T-helper 2 cell treated with Interferon-gamma antibody and Interleukin-4, amounts not matched to agents 100 ng/mL and 5 ng/mL, for 36 hours (primary cell): Measurements from ENCODE around the gene MKI67. TPM values are rescaled to one million over a fixed set of nuclear protein-coding genes. Genes with fewer than 3 reads are reported as not detected.
"Not testable (repeated sequence)": the region's sequence is repeated elsewhere in the genome, so short reads cannot be mapped to it uniquely, and the experiment has no call there.

ENCODE experiments used
- intact Hi-C: fragments of 100-400 bp; cut with micrococcal nuclease; formaldehyde crosslinking; loops from one replicate; pipeline ENCODE4 v1.15.1; 2023
- total RNA-seq: library from RNA; stranded (reverse); gene quantifications from 2 replicates; pipeline ENCODE4 v1.2.3, GENCODE V29; 2022

MKI67 gene
- total RNA-seq, 1 donor from 2014 or later = 272 TPM

DNA sequence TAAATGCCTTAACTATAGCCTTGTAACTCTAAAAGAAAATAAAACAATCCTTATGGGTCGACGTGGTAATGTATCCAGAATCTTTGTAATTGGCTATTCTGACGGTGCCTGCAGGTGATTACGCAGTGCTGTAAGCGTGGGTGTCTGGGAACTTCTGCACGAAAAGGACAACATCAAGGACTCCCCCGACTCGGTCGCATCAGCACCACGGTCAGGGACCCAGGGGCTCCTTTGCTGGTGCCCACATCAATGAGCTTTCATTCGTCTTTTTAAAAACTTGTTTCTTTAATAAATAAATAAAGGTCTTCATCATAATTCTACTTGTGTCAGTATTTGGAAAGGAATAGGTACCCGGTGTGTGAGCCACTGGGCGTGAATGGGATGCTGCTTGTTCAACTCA lies 13.2 kb downstream of the MKI67 start:
- intact Hi-C loops = no loop called here

DNA sequence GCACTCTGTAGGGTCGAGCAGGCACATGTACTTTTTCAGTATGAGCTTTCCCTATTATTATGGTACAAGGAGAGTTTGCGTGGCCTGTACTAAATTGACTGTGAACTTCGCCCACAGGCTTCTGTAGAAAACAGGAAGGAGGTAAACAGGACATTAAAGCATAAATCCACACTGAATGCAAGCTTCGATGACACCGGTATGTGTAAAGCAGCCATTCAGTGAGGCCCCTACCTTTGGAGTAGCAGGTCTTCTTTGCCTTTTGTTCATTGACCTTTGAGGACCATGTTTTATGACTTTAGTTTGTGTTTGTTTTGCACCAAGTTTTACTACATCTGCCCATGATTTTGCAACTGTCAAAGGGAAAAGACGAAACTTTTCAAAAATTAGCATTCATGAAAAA lies 14.5 kb downstream of the MKI67 start:
- intact Hi-C loops = no loop called here

DNA sequence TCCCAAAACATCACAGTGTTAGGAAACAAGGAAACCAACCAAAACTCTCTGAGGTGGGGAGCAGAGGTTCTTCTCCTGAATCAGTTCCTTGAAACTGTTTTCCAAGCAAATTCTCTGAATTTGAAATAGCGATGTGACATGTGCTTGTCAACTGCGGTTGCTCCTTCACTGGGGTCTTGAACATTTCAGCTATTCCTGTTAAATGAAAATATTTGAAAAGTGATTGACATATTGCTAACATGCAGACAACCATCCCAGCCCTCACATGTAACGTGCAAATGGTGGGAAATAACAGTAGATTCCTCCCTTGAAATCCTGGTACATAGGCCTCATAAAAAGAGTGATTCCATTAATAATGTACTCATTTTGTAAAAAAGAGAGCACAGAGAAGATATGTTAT lies 15.9 kb downstream of the MKI67 start:
- intact Hi-C loops = no loop called here

DNA sequence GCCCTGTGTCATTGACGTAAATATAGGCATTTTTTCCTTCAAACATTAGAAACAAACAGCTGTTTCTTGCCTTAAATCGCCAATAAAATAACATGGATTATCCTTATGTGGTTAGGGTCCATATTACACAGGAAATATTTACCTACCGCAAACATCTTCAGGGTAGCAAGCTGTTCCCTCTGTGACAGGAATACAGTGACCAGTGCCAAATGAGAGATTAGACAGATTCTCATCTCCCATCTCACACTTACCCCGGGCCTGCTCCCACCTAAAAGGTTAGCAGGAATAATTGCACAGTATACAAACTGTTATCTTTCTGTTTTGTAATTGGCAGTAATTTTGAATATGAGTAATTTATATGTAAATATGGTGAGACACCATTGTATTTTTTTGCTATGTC lies 16.5 kb downstream of the MKI67 start:
- intact Hi-C loops = no loop called here

DNA sequence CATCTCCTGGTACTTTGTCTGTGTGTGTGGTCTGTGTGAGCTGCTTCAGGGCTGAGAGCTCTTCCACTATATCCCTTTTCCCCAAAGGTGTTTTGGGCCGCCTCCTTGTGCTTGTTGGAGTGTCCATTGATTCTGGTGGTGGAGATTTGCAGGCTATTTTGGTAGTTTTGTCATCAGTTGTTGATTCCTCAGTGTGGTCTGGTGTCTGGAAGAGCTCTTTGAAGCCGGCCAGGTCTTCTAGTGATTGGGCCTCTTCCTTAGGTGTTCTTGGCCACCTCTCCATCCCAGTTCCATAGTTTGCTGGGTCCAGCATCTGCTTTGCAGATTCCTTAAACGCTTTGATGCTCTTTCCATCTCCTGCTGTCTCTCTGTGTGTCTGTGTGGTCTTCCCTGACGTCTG lies 20.8 kb downstream of the MKI67 start:
- intact Hi-C loops = no loop called here

DNA sequence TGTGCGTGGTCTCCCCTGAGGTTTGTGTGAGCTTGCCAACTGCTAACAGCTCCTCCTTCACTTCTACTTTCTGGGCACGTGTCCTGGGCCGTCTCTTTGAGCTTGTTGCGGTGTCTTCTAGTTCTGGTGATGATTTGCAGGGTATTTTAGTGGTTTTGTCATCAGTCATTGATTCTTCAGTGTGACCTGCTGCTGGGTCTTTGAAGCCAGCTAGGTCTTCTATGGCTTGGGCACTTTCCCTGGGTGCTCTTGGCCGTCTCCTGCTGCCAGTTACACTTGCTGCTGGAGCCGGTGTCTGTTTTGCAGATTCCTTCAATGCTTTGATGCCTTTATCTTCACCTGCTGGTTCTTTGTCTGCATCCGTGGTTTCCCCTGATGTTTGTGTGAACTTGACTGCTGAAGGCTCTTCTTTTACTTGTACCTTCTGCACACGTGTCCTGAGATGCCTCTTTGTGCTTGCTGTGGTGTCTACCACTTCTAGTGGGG lies 23.0 kb downstream of the MKI67 start:
- intact Hi-C loops = no loop called here

DNA sequence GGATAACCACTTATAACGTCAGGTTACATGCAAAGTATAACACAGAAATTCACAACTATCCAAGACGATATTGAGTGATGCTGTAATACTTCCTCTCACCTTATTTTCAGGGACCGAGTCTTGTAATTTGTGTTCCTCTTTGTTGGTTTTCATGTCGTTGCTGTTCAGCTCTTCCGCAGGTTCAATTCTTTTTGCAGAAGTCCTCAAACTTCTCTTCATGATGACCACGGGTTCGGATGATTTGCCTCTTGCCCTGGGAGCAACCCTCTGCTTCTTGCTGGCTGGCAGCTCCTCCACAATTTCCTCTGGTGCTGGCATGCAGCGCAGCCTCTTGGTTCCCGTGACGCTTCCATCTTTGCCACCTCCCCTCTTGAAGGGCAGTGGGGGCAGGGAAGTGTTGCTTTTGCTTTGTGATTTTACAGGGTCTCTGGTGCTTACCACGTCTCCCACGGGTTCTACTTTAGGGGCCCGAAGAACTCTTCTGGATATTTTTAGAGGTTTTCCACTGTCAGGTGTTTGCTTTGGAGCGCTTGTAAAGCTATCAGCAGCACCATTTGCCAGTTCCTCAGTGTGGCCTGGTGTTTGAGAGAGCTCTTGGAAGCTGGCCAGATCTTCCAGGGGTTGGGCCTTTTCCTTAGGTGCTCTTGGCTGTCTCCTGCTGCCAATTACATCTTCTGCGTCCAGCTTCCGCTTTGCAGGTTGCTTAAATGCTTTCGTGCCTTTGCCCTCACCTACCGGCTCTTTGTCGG lies 23.6 kb downstream of the MKI67 start:
- intact Hi-C loops = no loop called here

DNA sequence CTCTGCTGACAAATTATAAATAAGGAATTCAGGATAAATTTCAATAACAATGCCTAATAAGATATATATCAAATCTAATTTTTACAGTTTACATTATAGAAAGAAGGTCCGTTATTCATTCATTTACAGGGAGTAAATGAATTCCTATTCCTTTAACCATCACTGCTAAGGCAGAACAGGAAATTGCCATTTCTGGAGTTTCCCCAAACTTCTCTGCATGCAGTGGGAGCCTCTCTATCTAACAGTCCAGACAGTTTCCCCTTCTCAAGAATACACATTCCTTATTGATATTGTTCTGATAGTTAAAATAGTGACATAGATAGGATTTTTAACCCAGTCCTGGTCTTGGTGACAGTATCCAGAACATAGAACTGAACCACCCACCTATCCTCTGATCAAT lies 24.3 kb downstream of the MKI67 start:
- intact Hi-C loops = no loop called here

DNA sequence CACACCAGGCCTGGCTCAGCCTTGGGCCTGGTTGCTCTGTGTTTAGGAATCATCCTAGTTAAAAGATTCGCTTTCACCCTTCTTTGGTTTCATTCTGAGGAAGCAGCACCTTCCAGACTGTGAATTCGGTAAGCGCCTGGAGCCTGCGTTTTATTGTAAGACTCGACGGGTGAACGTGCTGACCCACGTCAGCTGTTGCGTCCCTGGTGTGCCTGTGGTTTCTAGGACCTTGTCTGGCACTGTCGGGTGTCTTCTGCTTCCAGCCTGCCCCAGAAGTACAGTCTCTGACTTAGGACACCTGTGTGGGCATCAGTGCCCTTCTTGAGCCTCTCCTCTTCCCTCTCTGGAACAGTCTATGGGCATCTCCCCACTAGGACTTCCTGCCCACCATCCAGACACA lies 26.3 kb downstream of the MKI67 start:
- intact Hi-C loops = no loop called here

DNA sequence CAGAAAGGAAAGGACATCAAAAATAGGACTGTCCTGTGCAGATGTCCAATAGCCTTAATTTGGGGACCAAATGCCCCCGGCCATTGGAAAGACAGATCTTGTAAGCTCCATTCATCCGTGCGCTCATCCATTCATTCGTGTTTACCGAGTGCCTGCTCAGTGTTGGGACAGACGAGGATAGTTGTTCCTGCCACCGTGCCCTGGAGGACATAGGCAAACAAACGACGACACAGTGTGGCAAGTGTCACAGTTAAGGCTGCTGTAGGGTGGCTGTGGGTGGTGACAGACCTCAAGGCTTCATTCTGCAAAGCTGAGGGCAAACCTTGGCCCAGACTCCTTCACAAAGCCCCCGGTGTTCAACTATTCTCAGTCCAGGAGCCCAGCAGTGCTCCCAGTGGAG lies 27.6 kb downstream of the MKI67 start:
- intact Hi-C loops = no loop called here

DNA sequence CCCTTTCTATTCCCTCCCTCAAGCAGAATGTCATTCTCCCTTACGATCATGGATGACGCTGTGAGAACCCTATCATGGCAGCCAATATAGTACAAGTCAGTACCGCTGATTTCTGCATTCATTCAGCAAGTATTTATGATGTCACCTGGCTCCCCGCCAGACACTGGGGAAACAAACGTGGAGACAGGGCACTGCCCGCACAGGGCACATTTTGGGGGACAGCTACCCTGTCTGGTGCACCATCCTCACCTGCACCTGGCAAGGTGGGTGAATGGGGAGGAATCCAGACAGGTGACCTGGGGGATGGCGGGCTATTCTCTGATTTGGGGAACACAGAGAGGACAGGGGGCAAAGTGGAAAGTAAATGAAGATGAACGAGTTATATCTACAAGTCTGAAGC lies 28.4 kb downstream of the MKI67 start:
- intact Hi-C loops = no loop called here

DNA sequence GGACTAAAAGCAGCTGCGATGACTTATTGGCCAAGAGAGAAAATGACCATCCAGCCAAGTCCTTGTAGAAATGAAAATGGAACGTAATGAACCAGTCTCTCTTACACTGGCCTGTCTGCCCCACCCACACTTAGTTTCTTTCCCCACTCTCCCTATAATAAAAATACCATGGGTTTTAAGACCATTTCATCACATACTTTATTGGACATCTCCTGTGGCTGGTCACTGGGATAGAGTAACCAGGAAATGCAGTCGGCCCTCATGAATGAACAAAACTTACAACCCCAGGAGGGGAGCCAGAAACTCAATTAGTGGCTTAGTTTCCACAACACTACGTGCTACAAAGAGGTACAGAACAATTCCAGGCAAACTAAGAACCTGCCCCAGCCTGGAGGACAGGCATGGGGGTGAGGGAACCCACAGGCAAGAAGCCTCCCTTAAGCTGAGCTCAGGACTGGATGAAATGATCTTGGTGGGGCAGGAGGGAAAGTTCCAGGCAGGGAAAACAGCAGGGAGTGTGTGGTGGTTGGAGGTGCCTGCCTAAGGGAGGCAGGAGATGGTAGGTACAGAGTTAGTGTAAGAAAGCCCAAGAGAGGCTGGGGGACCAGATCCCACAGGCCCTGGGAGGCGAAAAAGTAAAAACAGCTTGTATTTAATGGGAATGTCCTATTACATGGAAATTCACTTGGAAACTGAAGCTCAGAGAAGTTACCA lies 29.6 kb downstream of the MKI67 start:
- intact Hi-C loops = loop anchor here (1.0 kb wide), 1 partner anchor 30 kb away; the partner anchor contains the start of gene MKI67

DNA sequence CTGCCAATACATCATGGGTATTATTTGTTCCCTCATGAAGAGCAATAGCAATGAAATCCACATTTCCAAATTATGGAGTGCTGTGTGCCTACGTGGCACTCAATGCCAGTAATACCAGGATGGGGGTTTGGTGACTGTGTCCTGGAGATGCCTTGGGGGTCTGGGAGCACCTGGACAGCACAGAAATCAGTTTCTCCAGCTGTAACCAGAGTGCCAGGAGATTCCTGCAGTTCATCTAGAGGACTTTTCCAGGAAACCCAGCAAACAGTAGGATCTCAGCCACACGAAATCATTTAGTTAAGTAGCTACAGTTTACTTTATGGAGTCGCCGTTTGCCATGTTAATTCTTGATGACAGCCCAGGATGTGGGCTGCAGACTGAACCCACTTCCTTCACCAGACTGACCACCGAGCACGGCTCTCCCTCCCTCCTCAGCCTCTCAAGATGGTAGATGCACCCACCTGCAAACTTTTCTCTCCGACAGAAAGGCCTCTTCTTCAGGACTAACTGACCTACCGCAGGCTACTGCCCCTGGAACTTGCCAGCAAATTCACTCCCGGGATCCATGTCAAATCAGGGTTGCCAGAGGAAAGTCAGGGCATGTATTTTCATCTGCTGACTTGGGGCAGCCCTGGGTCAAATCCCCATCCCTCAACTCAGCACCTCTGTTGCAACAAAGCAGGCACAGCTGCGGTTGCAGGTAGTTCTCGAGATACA lies 30.3 kb downstream of the MKI67 start:
- intact Hi-C loops = loop anchor here (1.0 kb wide), 1 partner anchor 30 kb away; the partner anchor contains the start of gene MKI67

DNA sequence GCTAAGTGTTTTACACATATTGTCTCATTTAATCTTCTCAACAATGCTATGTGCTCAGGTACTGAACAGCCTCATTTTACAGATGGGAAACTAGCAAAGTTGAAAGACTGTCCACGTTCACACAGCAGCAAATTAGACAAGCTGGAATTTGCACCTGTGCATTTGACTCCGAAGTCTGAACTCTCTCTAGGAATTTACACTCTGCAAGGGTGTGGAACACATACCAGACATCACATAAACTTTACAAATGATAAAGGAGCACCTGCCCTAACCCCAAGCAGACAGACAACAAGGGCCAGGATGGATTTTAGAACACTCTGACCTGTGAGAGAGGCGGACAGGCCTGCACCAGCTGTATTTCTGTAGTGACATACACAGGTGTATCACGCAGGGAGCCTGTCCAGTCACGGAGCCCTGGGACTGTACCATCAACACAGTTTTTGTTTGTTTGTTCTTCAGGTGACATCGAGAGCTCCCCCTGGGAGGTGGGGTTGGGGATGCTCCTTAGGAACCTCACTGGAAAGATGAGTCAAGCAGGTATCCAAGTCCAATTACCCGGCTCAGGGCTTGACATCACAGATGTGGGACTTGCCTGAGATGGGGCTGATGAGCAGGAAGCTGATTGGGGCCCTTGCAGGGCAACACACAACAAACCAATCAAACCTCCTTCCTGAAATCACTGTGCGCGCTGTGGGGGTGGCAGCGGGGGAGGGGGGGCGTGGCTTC lies 31.0 kb downstream of the MKI67 start:
- intact Hi-C loops = no loop called here

DNA sequence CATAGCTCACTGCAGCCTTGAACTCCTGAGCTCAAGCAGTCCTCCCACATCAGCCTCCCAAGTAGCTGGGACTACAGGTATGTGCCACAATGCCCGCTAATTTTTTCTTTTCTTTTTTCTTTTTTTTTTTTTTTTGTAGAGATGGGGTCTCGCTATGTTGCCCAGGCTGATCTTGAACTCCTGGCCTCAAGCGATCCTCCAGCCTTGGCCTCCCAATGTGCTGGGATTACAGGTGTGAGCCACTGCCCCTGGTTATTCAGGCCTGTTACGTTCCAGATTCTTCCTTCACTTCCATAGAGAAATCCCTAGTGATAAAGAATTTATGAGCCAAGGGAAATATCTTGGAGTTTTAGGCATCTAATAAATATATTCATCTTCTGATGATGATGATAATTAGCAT lies 31.6 kb downstream of the MKI67 start:
- intact Hi-C loops = not testable (repeated sequence)

DNA sequence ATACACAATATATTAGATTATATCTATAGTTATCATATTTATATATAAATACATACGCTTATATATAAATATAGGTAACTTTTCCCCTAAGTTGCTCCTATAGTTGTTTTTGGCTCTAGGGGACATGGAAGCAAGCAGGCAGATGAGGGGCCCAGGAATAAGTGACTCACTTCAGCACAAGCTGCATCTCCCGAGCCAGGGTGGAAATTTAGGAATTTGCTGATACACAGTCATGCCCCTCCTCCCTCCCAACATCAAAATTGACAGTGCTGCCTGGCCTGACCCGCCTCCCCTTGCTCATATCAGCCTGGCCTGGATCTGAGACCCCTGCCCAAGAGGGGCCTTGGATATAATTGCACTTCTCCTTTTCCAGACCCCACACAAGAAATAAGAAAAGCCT lies 33.8 kb downstream of the MKI67 start:
- intact Hi-C loops = no loop called here

DNA sequence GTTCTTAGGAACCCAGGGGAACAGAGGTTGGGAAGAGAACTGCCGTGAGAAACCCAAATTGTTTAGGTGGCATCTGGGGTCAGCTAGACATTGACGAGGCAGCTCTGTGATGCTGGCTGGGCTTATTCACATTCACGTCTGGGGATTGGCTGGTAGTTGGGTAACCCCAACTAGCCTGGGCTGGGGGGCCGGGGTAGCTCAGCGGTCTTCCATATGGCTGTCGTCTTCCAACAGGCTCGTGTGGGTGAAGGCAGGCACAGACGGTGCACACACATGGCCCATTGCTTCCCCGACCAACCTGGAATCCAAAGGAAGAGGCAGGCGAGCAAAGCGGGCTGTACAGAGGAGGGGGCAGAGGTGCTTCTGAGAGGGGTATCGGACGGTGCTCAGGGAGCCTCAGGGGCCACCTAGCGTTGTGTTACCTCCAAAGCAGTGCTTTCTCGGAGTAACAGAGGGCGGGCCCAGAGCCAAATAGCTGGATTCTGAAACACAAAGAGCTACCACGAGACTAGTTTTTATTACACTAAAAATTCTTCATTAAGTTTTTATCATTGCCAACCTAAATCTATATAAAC lies 34.5 kb downstream of the MKI67 start:
- intact Hi-C loops = no loop called here

DNA sequence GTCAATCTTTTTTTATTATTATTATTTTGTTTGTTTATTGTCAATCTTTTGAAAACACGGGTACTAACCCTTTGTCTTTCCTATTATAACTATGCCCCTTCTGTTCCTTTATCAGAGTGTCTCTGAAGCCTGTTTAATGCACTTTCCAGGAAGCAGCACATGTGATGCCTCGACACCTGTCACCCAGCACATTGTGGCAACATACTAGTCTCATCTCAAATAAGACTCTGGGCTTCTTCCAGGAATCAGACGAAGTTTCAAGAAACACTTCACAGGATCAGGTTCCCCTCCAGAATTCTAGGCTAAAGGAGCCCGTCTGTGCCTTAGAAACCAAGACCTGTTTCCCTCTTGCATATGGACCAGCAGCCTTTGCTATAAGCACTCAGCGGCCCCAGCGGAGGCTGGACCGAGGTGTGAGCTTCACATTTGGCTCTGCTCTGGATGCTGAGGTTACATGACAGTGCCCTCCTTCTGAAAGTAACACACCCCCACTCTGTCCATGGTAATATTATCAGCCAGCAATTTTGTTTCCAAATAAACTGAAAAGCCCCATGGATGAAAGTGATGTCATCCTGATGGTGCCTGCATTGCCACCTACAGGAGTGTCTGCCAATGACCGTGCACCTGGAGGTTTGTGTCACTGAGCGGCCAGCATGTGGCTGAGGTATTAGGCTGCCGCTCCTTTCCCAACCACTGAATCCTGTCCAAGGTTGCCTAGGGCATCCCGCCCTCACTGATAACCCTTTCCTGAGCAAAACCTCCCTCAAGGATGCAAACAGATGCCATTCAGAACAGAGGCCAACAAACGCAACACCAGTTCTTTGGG lies 38.1 kb downstream of the MKI67 start:
- intact Hi-C loops = no loop called here

DNA sequence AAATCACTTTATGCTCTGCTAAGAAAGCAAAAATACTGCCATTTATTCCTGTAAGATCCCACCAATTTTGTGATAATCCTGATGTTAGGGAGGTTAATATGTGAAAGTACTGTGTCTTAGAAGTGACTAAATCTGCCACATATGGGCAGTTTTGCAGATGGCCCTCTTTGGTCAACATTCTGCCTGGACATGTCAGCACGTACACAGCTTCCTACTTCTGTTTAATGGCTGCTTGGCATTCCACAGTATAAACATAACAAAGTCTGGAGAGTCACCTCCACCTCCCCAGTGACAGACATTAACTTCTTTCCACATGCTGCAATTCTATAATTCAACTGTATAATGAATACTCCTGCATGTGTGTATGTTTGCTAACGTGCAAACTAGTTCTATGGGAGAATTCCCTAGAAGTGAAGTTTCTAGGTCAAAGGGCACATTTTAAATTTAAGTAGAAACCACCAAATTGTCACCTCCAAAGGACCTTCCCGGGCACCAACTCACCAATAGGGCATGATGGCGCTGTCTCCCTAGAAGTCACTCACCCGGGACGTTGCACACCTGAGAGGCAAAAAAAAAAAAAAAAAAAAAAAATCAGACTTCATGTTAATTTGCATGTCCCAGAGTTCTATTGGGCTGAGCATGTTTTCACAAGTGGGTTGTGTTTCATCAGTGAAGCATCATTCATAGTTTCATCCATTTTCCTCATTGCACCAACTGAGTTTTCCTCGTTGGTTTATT lies 38.9 kb downstream of the MKI67 start:
- intact Hi-C loops = no loop called here
